Parietal lobe (tissue), 1 donor: ENCODE data around the gene FBF1. TPM values are rescaled to one million over a fixed set of nuclear protein-coding genes. Genes with fewer than 3 reads are reported as not detected.

Experiments
- total RNA-seq: library from RNA; depleted of rRNA; stranded (reverse); fragments of >200 nt; gene quantifications from one replicate; pipeline ENCODE4 v1.2.3, GENCODE V29; 2014

FBF1 gene, protein sequence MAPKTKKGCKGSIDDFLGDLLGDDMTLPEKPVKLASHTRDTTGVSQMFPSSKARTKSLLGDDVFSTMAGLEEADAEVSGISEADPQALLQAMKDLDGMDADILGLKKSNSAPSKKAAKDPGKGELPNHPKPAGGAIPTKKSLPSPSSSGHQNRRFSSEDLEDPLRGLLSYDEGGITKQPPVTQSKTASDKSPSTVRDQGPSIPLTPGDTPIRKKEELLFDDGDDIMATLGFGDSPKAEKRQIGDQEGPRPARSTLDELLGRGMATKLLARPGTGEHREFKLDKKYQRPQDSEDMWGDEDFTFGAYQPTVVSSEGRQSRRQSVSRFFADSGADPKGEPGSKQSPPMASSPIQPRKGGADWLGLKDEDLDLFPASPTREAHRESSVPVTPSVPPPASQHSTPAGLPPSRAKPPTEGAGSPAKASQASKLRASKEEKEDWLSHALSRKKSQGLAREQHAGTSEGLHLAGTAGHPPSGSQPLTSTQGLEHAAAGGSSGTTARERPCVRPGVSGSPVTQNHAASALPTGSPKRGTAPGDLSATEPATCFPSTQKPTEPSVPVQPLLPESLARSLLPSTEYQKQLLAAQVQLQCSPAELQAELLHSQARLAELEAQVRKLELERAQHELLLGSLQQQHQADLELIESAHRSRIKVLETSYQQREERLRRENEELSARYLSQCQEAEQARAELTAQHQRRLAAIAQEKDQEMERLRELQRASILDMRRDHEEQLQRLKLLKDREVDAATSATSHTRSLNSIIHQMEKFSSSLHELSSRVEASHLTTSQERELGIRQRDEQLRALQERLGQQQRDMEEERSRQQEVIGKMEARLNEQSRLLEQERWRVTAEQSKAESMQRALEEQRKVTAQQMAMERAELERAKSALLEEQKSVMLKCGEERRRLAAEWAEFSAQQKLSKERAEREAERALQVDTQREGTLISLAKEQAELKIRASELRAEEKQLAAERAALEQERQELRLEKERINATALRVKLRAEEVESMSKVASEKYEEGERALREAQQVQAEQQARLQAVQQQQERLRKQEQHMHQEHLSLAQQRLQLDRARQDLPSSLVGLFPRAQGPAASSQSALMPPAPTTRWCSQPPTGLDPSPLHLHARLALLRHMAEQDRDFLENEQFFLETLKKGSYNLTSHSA
- 25.4 TPM for total RNA-seq

DNA sequence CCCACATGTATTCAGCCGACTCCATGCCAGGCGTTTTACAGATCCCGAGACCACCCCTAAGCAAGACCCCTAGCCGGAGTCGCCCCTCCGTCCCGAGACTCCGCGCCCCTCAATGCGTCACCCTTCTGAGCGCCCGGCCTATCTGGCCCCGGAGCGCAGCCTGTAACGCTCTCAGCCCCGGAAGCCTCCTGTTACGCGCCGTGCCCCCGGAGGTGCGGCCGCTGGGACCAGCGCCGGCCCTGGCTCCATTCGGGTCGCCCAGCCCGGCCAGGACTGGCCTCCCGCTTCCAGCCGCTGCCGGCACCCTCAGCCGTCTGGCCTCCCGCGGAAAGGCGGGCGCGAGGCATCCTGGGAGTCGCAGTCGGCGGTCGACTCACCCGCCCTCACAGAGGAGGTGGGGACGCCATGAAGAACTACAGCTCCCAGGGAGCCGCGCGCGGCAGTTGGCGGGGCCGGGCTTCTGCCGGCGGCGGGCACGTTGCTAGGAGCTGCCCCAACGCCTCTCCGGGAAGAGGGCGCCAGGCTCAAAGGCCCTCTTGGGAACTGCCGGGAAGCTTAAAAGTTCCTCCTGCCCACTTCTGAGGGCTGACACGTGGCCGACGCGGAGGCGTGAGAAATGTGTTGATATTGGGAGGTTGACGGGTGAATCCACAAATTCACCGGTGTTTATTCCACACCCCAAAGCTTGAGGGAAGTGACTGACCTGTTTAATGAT lies at the start of gene FBF1:
Gene FBF1, minus strand, starts transcription at position 316 of the 715 bp plus-strand sequence. CDS start 2,893 bp downstream, outside the sequence.

DNA sequence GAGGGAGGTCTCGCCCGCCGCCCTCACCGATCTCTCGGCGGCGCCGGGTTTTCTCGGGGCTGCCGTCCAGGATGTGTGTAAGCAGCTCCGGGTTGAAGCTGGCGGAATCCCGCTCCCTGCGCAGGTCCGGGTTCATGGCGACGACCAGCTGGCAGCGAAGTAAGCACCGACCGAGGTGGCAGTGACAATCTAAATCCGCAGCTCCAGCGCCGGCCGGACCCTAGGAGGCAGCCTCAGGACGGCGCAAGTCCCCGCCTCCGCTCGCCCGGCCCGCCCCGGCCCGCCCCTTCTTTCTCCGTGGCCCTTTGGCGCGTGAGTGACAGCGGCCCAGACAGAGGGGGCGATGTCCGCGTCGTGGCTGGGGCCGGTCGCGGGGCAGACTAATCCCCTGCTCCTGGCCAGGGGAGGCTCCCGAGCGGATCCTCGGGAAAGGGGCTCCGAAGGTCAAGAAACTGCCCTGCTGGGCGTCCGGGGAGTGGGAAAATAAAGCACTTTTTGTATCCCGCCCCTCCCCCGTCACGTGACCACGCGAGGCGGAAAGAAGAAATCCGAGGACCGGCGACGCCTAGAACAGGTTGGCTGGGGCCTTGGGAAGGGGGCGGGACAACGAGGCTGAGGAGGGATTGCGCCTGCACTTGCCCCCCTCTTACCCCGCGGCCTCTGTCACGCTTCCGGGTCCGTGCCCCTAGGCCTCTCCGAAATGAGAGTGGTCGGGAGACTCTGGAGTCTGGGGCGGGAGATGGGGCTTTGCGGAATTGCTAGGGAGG lies 38.3 kb upstream of the FBF1 start, which contains the start of the genes ACOX1 and TEN1:
Gene ACOX1, minus strand, starts transcription at position 229 of the 767 bp plus-strand sequence. Its CDS starts 93 bp downstream, at position 136.
Gene TEN1, plus strand, starts transcription at position 303 of the 767 bp plus-strand sequence. CDS start 6,953 bp downstream, outside the sequence.

DNA sequence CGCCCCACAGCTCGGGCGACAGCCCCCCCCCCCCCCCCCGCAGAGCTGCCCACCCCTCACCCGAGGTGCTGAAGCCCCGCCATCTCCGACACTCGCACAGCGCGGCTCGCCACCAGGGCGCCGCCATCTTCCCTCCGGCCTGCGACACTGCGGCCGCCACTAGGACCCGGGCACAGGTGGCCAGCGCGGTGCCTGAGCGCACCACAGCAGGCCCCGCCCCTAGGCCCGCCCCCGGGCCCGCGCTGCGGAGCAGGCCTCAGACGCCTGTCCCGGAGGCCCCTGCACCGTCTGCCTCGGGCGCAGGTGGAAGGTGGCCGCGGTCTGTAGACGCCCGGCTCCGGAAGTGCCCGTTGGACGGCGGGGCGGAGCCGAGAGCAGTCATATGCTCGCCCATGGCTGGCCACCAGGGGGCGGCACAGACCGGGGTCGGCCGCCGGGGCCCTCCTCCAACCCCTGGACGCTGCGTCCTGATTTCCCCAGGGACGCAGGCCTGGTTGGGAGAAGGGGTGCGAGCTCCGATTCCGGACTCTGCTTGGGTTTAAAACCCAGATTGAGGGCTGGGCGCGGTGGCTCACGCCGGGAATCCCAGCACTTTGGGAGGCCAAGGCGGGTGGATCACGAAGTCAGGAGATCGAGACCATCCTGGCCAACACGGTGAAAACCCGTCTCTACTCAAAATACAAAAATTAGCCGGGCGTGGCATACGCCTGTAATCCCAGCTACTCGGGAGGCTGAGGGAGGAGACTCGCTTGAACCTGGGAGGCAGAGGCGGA lies 35.9 kb downstream of the FBF1 start, which contains the start of gene MRPL38:
Gene MRPL38, minus strand, starts transcription at position 136 of the 773 bp plus-strand sequence. Its CDS starts 9 bp downstream, at position 127.

DNA sequence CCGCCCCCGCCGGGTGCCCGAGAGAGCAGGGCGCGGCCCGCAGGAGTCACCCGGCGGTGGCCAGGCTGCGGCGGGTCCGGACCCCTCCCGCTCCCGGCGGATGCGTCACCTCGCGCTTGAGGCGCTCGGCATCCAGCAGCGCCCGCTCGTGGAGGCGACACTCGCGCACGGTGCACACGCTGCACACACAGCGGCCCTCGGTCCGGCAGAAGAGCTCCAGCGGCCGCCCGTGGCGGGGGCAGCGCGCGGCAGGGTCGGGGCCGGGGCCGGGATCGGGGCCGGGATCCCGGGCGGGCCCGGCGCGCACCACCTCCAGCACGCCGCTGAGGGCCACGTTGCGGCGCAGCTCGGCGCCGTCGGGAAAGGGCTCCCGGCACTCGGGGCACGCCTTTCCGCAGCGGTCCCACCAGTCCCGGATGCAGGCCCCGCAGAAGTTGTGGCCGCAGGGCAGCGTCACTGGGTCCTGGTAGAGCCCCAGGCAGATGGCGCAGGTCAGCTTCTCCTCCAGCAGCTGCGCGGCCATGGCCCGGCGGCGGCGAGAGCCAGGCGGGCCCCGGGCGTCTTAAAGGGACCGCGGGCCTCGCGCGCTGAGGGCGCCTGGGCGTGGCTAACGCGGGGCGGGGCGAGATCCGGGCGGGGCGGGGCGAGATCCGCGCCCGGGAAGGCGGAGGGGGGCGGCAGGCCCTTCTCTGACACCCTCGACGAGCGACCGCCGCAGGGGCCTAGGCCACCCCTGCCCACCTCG lies 44.3 kb downstream of the FBF1 start, which contains the start of gene TRIM65:
Gene TRIM65, minus strand, starts transcription at position 537 of the 745 bp plus-strand sequence. Its CDS starts 14 bp downstream, at position 523.

DNA sequence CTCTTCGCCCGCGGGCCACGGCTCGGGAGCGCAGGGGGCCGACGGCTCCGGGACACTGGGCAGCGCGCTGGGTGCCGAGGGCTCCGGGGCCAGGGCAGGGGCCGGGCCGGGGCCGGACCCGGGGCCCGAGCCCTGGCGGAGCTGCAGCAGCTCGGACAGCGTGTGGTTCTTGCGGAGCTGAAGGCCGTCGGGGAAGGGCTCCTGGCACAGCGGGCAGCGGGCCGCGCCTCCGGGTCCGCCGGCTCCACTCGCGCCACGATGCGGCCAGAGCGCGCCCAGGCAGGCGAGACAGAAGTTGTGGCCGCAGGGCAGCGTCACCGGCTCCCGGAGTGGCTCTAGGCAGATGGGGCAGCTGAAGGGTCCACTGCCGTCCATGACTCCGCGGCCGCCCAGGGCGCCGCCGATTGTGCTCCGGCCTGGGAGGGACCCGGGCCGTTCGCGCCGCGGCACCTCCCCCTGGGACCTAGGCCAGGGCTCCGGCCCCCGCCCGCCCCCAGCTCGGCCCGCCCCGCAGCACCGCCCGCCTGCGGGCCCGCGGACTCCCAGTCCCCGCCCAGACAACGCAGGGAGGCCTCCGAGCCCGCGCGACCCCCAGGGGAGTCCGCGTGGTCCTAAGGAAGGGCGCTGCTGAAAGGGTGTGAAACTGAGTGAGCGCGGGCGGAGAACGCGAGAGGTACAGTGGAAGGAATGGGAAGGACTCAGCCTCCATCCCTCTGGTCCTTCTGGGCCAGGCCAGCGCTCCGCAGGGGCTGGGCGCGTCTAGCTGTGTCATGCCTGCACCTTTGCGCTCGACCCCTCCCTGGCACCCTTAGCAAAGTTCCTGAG lies 62.5 kb downstream of the FBF1 start, which contains the start of gene TRIM47:
Gene TRIM47, minus strand, starts transcription at position 408 of the 825 bp plus-strand sequence. Its CDS starts 33 bp downstream, at position 375.

Other genes with a start within 250 kb of the FBF1 start
- gene ITGB4, start 219.6 kb downstream of the FBF1 start, total RNA-seq, result 2.5 TPM
- gene GALK1, start 175.8 kb downstream of the FBF1 start, total RNA-seq, result 9.4 TPM
- gene UNK, start 156.2 kb downstream of the FBF1 start, total RNA-seq, result 83.6 TPM
- gene UNC13D, start 96.6 kb downstream of the FBF1 start, total RNA-seq, result 0.94 TPM
- 51.6 TPM for gene WBP2, start 85.7 kb downstream of the FBF1 start, total RNA-seq
- 10.3 TPM for gene TRIM47, start 62.5 kb downstream of the FBF1 start, total RNA-seq
- 12.2 TPM for gene TRIM65, start 44.1 kb downstream of the FBF1 start, total RNA-seq
- gene MRPL38, start 36.2 kb downstream of the FBF1 start, total RNA-seq, result 37.9 TPM
- gene ACOX1, start 38.1 kb upstream of the FBF1 start, total RNA-seq, result 81.4 TPM
- 13.5 TPM for gene TEN1, start 38.2 kb upstream of the FBF1 start, total RNA-seq
- gene CDK3, start 59.8 kb upstream of the FBF1 start, total RNA-seq, result 3.1 TPM
- gene EVPL, start 86.3 kb upstream of the FBF1 start, total RNA-seq, result not detected
- 28.2 TPM for gene SRP68, start 131.5 kb upstream of the FBF1 start, total RNA-seq
- gene GALR2, start 133.7 kb upstream of the FBF1 start, total RNA-seq, result not detected
- not detected for gene ZACN, start 138.1 kb upstream of the FBF1 start, total RNA-seq
- 193 TPM for gene EXOC7, start 162.7 kb upstream of the FBF1 start, total RNA-seq
- gene FOXJ1, start 200.2 kb upstream of the FBF1 start, total RNA-seq, result 3.8 TPM